SK-N-SH (cell line): Measurements from ENCODE around the gene CARD14. TPM values are rescaled to one million over a fixed set of nuclear protein-coding genes. Genes with fewer than 3 reads are reported as not detected.

ENCODE experiments used
- CTCF ChIA-PET: fragments of 300-600, 350-600 bp; formaldehyde crosslinking; extraction: SDS; loops from one replicate; lab custom pipeline; 2021; lab: Yijun Ruan, JAX
- POLR2A ChIA-PET: fragments of 350-600 bp; sonication (Branson Sonifier 250); formaldehyde crosslinking; extraction: SDS; loops from one replicate; lab custom pipeline; 2020; ENCODE audit warnings: antibody characterized with exemption, inconsistent platforms; lab: Yijun Ruan, JAX
- DNase-seq: peaks from one replicate; pipeline ENCODE4 v3.0.0; 2012
- H2AFZ ChIP-seq: fragments of 200-600 bp; sonication (generic); 2 replicates; pipeline ENCODE4 v1.8.1; 2016; ENCODE audit warnings: antibody characterized with exemption, mild to moderate bottlenecking, low read depth
- H3F3A ChIP-seq: fragments of 200-600 bp; sonication (generic); replicated peaks from 2 replicates; pipeline ENCODE3; 2016; ENCODE audit warnings: antibody characterized with exemption, mild to moderate bottlenecking; ENCODE audit not compliant: insufficient read depth
- H3K27ac ChIP-seq, 2 experiments: fragments of 200-500 bp in 1 of 2; fragments of 200-600 bp in 1 of 2; sonication (Bioruptor generic) in 1 of 2; sonication (generic), shearing (Covaris generic) in 1 of 2; 2 replicates each; pipeline versions ENCODE4 v1.5.1 to v1.6.1; 2014 to 2016; ENCODE audit warnings: low read depth in 2 of 2, inconsistent platforms in 1 of 2, low read length in 1 of 2, mild to moderate bottlenecking in 1 of 2, mixed read lengths in 1 of 2
- H3K27me3 ChIP-seq: fragments of 200-600 bp; sonication (generic), shearing (Covaris generic); 2 replicates; pipeline ENCODE4 v1.6.1; 2016; ENCODE audit warnings: mixed run types; ENCODE audit not compliant: insufficient read depth
- H3K36me3 ChIP-seq, 2 experiments: fragments of 200-500 bp in 1 of 2; fragments of 200-600 bp in 1 of 2; sonication (Bioruptor generic) in 1 of 2; sonication (generic) in 1 of 2; replicated peaks in 1 of 2; 2 replicates each; pipeline versions ENCODE3 to v1.5.1; 2014 to 2016; ENCODE audit warnings: low read length in 1 of 2, mild to moderate bottlenecking in 1 of 2; ENCODE audit not compliant: insufficient read depth in 2 of 2, control insufficient read depth in 1 of 2
- H3K4me1 ChIP-seq, 2 experiments: fragments of 200-500 bp in 1 of 2; fragments of 200-600 bp in 1 of 2; sonication (Bioruptor generic) in 1 of 2; sonication (generic), shearing (Covaris generic) in 1 of 2; 2 replicates each; pipeline versions ENCODE4 v1.5.1 to v1.6.1; 2014 to 2016; ENCODE audit warnings: low read depth in 1 of 2, low read length in 1 of 2, mixed run types in 1 of 2; ENCODE audit not compliant: insufficient read depth in 2 of 2, control insufficient read depth in 1 of 2
- H3K4me2 ChIP-seq: fragments of 200-600 bp; sonication (generic), shearing (Covaris generic); 2 replicates; pipeline ENCODE4 v1.6.1; 2017; ENCODE audit warnings: mixed run types
- H3K4me3 ChIP-seq, 2 experiments: fragments of 200-500 bp in 1 of 2; fragments of 200-600 bp in 1 of 2; sonication (Bioruptor generic) in 1 of 2; sonication (generic), shearing (Covaris generic) in 1 of 2; 2 replicates each; pipeline versions ENCODE4 v1.5.1 to v1.8.1; 2014 to 2016; ENCODE audit warnings: low read depth in 2 of 2, inconsistent platforms in 1 of 2, low read length in 1 of 2, mild to moderate bottlenecking in 1 of 2, mixed read lengths in 1 of 2, moderate library complexity in 1 of 2
- H3K79me2 ChIP-seq: fragments of 200-600 bp; sonication (generic); 2 replicates; pipeline ENCODE4 v1.8.1; 2017; ENCODE audit warnings: mild to moderate bottlenecking; ENCODE audit not compliant: insufficient read depth
- H3K9ac ChIP-seq: fragments of 200-600 bp; sonication (generic); 2 replicates; pipeline ENCODE4 v1.6.1; 2017; ENCODE audit warnings: mixed run types
- H3K9me2 ChIP-seq: fragments of 200-600 bp; sonication (generic); 2 replicates; pipeline ENCODE4 v1.6.1; 2017; ENCODE audit warnings: mixed run types
- H3K9me3 ChIP-seq: fragments of 200-600 bp; sonication (generic); 2 replicates; pipeline ENCODE4 v1.6.1; 2017; ENCODE audit warnings: mixed run types, mild to moderate bottlenecking, moderate library complexity
- H4K20me1 ChIP-seq: fragments of 200-600 bp; sonication (generic); 2 replicates; pipeline ENCODE4 v1.6.1; 2017; ENCODE audit warnings: mild to moderate bottlenecking, mixed run types; ENCODE audit not compliant: insufficient read depth
- CHD2 ChIP-seq: fragments of 150-350 bp; IDR thresholded peaks from 2 replicates; pipeline ENCODE4 v1.6.1; 2018; ENCODE audit warnings: low read length; ENCODE audit not compliant: partially characterized antibody
- CTCF ChIP-seq: fragments of 200-600 bp; sonication (generic); IDR thresholded peaks from 2 replicates; pipeline ENCODE4 v1.6.1; 2017; ENCODE audit warnings: antibody characterized with exemption, mild to moderate bottlenecking, moderate library complexity
- ELF1 ChIP-seq: IDR thresholded peaks from 2 replicates; pipeline ENCODE4 v1.4.0; 2012
- EP300 ChIP-seq, 2 experiments: IDR thresholded peaks; 2 replicates each; pipeline versions ENCODE4 v1.4.0 to v1.6.1; 2012; ENCODE audit warnings: borderline replicate concordance in 1 of 2, low read depth in 1 of 2, low read length in 1 of 2
- EZH2phosphoT487 ChIP-seq: fragments of 200-600 bp; sonication (generic); IDR thresholded peaks from 2 replicates; pipeline ENCODE4 v1.6.1; 2017; ENCODE audit warnings: low read depth, mixed run types, mild to moderate bottlenecking, antibody characterized with exemption, moderate library complexity, borderline replicate concordance
- GABPA ChIP-seq: IDR thresholded peaks from 2 replicates; pipeline ENCODE4 v1.4.0; 2012; ENCODE audit warnings: low read depth, mild to moderate bottlenecking
- IRF3 ChIP-seq: fragments of 150-350 bp; IDR thresholded peaks from 2 replicates; pipeline ENCODE4 v1.6.1; 2016; ENCODE audit warnings: mild to moderate bottlenecking, low read depth, low read length
- MAX ChIP-seq: IDR thresholded peaks from 2 replicates; pipeline ENCODE4 v1.4.0; 2012; ENCODE audit warnings: low read depth
- MEF2A ChIP-seq: IDR thresholded peaks from 2 replicates; pipeline ENCODE4 v1.4.0; 2012; ENCODE audit warnings: low read depth, borderline replicate concordance
- NRF1 ChIP-seq: IDR thresholded peaks from 2 replicates; pipeline ENCODE4 v1.6.1; 2012; ENCODE audit warnings: low read depth, mild to moderate bottlenecking, low read length
- RCOR1 ChIP-seq: fragments of 150-350 bp; IDR thresholded peaks from 2 replicates; pipeline ENCODE4 v1.6.1; 2017; ENCODE audit warnings: antibody characterized with exemption, low read length
- REST ChIP-seq: IDR thresholded peaks from 2 replicates; pipeline ENCODE4 v1.6.1; 2012; ENCODE audit warnings: mild to moderate bottlenecking, low read depth, low read length, moderate library complexity
- RFX5 ChIP-seq: IDR thresholded peaks from 2 replicates; pipeline ENCODE4 v1.6.1; 2012; ENCODE audit warnings: mild to moderate bottlenecking, improper control_type of control experiment, low read length
- RXRA ChIP-seq: IDR thresholded peaks from 2 replicates; pipeline ENCODE4 v1.4.0; 2012; ENCODE audit warnings: low read depth, mild to moderate bottlenecking, borderline replicate concordance
- SMC3 ChIP-seq: IDR thresholded peaks from 2 replicates; pipeline ENCODE4 v1.6.1; 2012; ENCODE audit warnings: low read depth, low read length, improper control_type of control experiment
- YY1 ChIP-seq: IDR thresholded peaks from 2 replicates; pipeline ENCODE4 v1.4.0; 2012; ENCODE audit warnings: low read depth, mild to moderate bottlenecking
- WGBS: methylation state at CpG from one replicate; pipeline ENCODE4 v1.1.6; 2017; ENCODE audit warnings: low lambda C conversion rate; 5-methylcytosine and 5-hydroxymethylcytosine counted together
- polyA plus RNA-seq, 3 experiments: library from polyadenylated mRNA; depleted of rRNA; stranded (reverse); fragments of >200 nt; gene quantifications; 2 replicates each; pipeline ENCODE4 v1.2.3, GENCODE V29; 2012

The CARD14 gene
- polyA plus RNA-seq, 1 of the 3 experiments (the other 2 are of a cell fraction) = 0.05 TPM

GRCh38 chr17:80228477-80228876 is 58.6 kb downstream of the CARD14 start:
- H3K4me1 ChIP-seq = no peaks in the 10 kb centered on the region

GRCh38 chr17:80229011-80229410 is 59.2 kb downstream of the CARD14 start:
- WGBS = 89% methylated on average over 4 of the region's 4 CpGs
- CTCF ChIA-PET = no interaction called here
- no peak overlapping the region for H3K4me2 ChIP-seq
- H2AFZ ChIP-seq = no peak overlapping the region
- H3K9ac ChIP-seq = no peak overlapping the region
- no peaks in the 10 kb centered on the region for H3K79me2 ChIP-seq
- H3K4me1 ChIP-seq = no peaks in the 10 kb centered on the region
- H3K9me3 ChIP-seq = peaks cover 24% of the 10 kb centered on the region
- POLR2A ChIA-PET = no interaction called here
- DNase-seq = no peak
- H3K9me2 ChIP-seq = no peaks in the 10 kb centered on the region
- H3K27ac ChIP-seq = no peak overlapping the region
- no peak overlapping the region for H3K4me3 ChIP-seq
- no peaks in the 10 kb centered on the region for H3F3A ChIP-seq
- peaks cover 5 to 48% of the 10 kb centered on the region in 2 experiments for H3K36me3 ChIP-seq
- no peaks in the 10 kb centered on the region for H4K20me1 ChIP-seq
- no peaks in the 10 kb centered on the region for H3K27me3 ChIP-seq
- TF ChIP-seq CHD2 (no peak), GABPA (no peak), YY1 (no peak), EP300 (IDR thresholded peaks at IDR 0.05; ENCODE audit: borderline replicate concordance in 1 of 2, low read depth in 1 of 2, low read length in 1 of 2) (no peak), ELF1 (no peak), IRF3 (no peak), RCOR1 (no peak), RXRA (no peak), CTCF (no peak), NRF1 (no peak)

More at GRCh38 chr17:80228477-80228876, 58.6 kb downstream of the CARD14 start:
- Histone ChIP-seq H3K36me3 (peaks cover 5 to 43% of the 10 kb centered on the region in 2 experiments), H4K20me1 (no peaks in the 10 kb centered on the region), H3K27ac (no peak overlapping the region), H3K27me3 (no peaks in the 10 kb centered on the region), H3K4me2 (no peak overlapping the region), H3K9ac (no peak overlapping the region), H3K79me2 (no peaks in the 10 kb centered on the region), H2AFZ (no peak overlapping the region), H3K9me2 (no peaks in the 10 kb centered on the region), H3K9me3 (peaks cover 21% of the 10 kb centered on the region), H3F3A (no peaks in the 10 kb centered on the region), H3K4me3 (no peak overlapping the region)
- CTCF ChIA-PET = no interaction called here
- no peak for DNase-seq
- POLR2A ChIA-PET = no interaction called here
- TF ChIP-seq EZH2phosphoT487 (no peak), REST (no peak), SMC3 (no peak), GABPA (no peak), YY1 (no peak), MAX (no peak), MEF2A (no peak), RFX5 (no peak)
- 89% methylated on average over 13 of the region's 14 CpGs for WGBS
